ENCODE results near the gene ZKSCAN2. TPM values are rescaled to one million over a fixed set of nuclear protein-coding genes. Genes with fewer than 3 reads are reported as not detected.

ZKSCAN2 gene
- polyA plus RNA-seq, 2 of the 4 experiments (the other 2 are of a cell fraction) = 2.0 to 3.4 TPM

DNA sequence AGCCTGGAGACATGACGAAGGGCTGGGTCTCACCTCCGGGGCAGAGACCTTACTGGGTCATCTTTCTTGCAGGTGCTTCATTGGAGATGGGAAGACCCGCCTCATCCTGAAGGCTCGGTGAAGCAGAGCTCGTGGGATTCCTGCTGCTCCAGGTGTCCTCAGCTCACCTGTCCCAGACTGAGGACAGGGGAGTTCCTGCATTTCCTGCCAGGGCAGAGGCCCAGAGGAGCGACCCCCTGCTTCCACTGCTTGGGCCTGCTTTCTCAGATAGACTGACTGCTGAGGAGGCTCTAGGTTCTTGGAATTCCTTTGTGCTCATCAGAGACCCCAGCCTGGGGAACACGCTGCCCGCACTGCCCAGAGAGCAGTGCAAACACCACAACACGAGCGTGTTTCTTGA, 29.3 kb downstream of the ZKSCAN2 start (continued):
- no peak for TF ChIP-seq EHMT2 (IDR thresholded peaks at IDR 0.05; ENCODE audit: low read depth)

DNA sequence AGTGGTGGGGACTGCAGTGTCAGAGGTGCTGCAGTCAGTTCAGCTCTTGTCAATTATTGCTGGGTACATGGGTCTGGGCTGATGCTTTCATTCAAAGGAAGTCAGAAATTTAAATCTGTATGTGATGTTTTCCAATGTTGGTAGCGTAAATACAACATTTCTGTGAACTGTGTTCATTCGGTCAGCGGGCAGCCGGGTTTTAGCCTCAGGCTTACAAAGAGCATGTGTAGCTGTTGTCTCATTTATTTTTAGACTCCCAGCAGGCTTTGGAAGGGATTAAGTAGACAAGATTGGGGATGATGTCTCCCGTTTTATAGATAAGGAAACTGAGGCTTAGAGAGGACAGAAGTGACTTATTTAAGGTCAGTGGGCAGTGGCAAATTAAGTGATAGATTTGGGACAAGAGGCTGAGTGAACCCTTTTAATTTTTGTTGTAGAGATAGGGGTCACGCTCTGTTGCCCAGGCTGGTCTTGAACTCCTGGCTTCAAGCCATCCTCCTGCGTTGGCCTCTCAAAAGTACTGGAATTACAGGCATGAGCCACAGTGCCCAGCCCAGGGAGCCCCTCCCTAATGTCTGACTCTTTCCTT, 32.8 kb downstream of the ZKSCAN2 start:
- no peak for TF ChIP-seq KDM5A (IDR thresholded peaks at IDR 0.05)
- TF ChIP-seq, protein P1, sequence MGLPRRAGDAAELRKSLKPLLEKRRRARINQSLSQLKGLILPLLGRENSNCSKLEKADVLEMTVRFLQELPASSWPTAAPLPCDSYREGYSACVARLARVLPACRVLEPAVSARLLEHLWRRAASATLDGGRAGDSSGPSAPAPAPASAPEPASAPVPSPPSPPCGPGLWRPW (IDR thresholded peaks at IDR 0.05) = no peak
- no peak for TF ChIP-seq FOSB (CRISPR knock-in tag; IDR thresholded peaks at IDR 0.05)
- TF ChIP-seq SMC3 (IDR thresholded peaks at IDR 0.05) = no peak
- no peak for TF ChIP-seq POLR2AphosphoS2 (conservative IDR thresholded peaks at IDR 0.05; ENCODE audit: low read length)
- no peak for TF ChIP-seq ESRRA (IDR thresholded peaks at IDR 0.05; ENCODE audit: borderline replicate concordance, low read length)
- no peak for TF ChIP-seq RARB (CRISPR knock-in tag; IDR thresholded peaks at IDR 0.05)
- no peak for TF ChIP-seq PHF8 (IDR thresholded peaks at IDR 0.05; ENCODE audit: borderline replicate concordance, low read depth)
- TF ChIP-seq HOXB13 (CRISPR knock-in tag; IDR thresholded peaks at IDR 0.05; ENCODE audit: low read depth) = no peak
- no peak for TF ChIP-seq EHMT2 (IDR thresholded peaks at IDR 0.05; ENCODE audit: low read depth)
- no peak for TF ChIP-seq HDAC2 (IDR thresholded peaks at IDR 0.05)
- H3K9me3 ChIP-seq = no peaks in the 10 kb centered on the region
- ChIA-PET CTCF (interaction anchor here (0.6 to 3.8 kb wide), 43 partner anchors 8 to 1984 kb away, joined by 3 to 39 read pairs (median 4); partner anchors contain the start of genes AQP8 and LCMT1), POLR2A (interaction anchor here (0.7 kb wide), 1 partner anchor 665 kb away, joined by 3 read pairs; no protein-coding TSS in a partner anchor)
- ATAC-seq = no peak; a peak in 1 of 6 replicates
- H3K4me2 ChIP-seq = no peak overlapping the region
- no peak for DNase-seq (ENCODE audit: low read depth in 1 of 2, low spot score in 1 of 2)
- no peak overlapping the region for H3K4me3 ChIP-seq
- H3K4me1 ChIP-seq = no peaks in the 10 kb centered on the region
- FAIRE-seq = no peak
- 72% methylated on average over 7 of the region's 7 CpGs for WGBS (ENCODE audit: missing lambda C conversion rate)
- H3K27ac ChIP-seq = no peak overlapping the region

DNA sequence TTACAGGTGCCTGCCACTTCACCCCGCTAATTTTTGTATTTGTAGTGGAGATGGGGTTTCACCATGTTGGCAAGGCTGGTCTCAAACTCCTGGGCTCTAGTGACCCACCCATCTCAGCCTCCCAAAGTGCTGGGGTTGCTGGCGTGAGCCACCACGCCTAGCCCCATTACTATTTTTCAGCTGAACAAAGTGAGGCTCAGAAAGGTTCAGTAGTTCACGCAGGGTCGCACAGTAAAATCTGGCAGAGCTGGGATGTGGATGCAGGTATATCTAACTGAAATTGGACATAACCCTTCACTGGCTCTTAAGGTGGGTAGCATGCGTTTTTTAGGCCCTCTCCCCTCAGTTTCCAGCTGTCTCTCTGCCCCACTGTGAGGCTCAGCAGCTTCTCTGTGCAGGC, 33.7 kb downstream of the ZKSCAN2 start:
- POLR2A ChIA-PET = no interaction called here
- ATAC-seq = no peak
- no peak for FAIRE-seq
- H3K4me1 ChIP-seq = no peaks in the 10 kb centered on the region
- no peaks in the 10 kb centered on the region for H3K9me3 ChIP-seq
- CTCF ChIA-PET = interaction anchor here (0.6 to 3.8 kb wide), 12 partner anchors 7 to 1139 kb away, joined by 3 to 39 read pairs (median 4); partner anchors contain the start of gene AQP8
- no peak overlapping the region for H3K4me3 ChIP-seq
- H3K27ac ChIP-seq = no peak overlapping the region
- WGBS (ENCODE audit: missing lambda C conversion rate) = 76% methylated on average over 6 of the region's 6 CpGs
- TF ChIP-seq GATA3 (IDR thresholded peaks at IDR 0.05; ENCODE audit: borderline replicate concordance) (no peak), EP300 (IDR thresholded peaks at IDR 0.05) (no peak), MAZ (IDR thresholded peaks at IDR 0.05; ENCODE audit: borderline replicate concordance, low read depth, low read length) (no peak), FOSB (CRISPR knock-in tag; IDR thresholded peaks at IDR 0.05) (no peak), RNF2 (IDR thresholded peaks at IDR 0.05; ENCODE audit: borderline replicate concordance, low read depth) (no peak), SREBF2 (IDR thresholded peaks at IDR 0.05) (no peak), POLR2AphosphoS2 (conservative IDR thresholded peaks at IDR 0.05; ENCODE audit: low read length) (no peak), HOXA7 (CRISPR knock-in tag; IDR thresholded peaks at IDR 0.05) (no peak), RARB (CRISPR knock-in tag; IDR thresholded peaks at IDR 0.05) (no peak), CBX2 (IDR thresholded peaks at IDR 0.05; ENCODE audit: borderline replicate concordance, low read depth) (no peak), RAD21 (conservative IDR thresholded peaks at IDR 0.05 in 1 of 2, IDR thresholded peaks at IDR 0.05 in 1 of 2) (no peak), PHF8 (IDR thresholded peaks at IDR 0.05; ENCODE audit: borderline replicate concordance, low read depth) (no peak), FOXS1 (CRISPR knock-in tag; IDR thresholded peaks at IDR 0.05) (no peak), RCOR1 (IDR thresholded peaks at IDR 0.05; ENCODE audit: low read depth, low read length) (no peak), ZSCAN20 (CRISPR knock-in tag; IDR thresholded peaks at IDR 0.05) (no peak)
- TF ChIP-seq, protein P2, sequence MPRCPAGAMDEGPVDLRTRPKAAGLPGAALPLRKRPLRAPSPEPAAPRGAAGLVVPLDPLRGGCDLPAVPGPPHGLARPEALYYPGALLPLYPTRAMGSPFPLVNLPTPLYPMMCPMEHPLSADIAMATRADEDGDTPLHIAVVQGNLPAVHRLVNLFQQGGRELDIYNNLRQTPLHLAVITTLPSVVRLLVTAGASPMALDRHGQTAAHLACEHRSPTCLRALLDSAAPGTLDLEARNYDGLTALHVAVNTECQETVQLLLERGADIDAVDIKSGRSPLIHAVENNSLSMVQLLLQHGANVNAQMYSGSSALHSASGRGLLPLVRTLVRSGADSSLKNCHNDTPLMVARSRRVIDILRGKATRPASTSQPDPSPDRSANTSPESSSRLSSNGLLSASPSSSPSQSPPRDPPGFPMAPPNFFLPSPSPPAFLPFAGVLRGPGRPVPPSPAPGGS (IDR thresholded peaks at IDR 0.05) = no peak
- TF ChIP-seq, protein P3, sequence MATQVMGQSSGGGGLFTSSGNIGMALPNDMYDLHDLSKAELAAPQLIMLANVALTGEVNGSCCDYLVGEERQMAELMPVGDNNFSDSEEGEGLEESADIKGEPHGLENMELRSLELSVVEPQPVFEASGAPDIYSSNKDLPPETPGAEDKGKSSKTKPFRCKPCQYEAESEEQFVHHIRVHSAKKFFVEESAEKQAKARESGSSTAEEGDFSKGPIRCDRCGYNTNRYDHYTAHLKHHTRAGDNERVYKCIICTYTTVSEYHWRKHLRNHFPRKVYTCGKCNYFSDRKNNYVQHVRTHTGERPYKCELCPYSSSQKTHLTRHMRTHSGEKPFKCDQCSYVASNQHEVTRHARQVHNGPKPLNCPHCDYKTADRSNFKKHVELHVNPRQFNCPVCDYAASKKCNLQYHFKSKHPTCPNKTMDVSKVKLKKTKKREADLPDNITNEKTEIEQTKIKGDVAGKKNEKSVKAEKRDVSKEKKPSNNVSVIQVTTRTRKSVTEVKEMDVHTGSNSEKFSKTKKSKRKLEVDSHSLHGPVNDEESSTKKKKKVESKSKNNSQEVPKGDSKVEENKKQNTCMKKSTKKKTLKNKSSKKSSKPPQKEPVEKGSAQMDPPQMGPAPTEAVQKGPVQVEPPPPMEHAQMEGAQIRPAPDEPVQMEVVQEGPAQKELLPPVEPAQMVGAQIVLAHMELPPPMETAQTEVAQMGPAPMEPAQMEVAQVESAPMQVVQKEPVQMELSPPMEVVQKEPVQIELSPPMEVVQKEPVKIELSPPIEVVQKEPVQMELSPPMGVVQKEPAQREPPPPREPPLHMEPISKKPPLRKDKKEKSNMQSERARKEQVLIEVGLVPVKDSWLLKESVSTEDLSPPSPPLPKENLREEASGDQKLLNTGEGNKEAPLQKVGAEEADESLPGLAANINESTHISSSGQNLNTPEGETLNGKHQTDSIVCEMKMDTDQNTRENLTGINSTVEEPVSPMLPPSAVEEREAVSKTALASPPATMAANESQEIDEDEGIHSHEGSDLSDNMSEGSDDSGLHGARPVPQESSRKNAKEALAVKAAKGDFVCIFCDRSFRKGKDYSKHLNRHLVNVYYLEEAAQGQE (IDR thresholded peaks at IDR 0.05) = no peak
- TF ChIP-seq, protein P4, sequence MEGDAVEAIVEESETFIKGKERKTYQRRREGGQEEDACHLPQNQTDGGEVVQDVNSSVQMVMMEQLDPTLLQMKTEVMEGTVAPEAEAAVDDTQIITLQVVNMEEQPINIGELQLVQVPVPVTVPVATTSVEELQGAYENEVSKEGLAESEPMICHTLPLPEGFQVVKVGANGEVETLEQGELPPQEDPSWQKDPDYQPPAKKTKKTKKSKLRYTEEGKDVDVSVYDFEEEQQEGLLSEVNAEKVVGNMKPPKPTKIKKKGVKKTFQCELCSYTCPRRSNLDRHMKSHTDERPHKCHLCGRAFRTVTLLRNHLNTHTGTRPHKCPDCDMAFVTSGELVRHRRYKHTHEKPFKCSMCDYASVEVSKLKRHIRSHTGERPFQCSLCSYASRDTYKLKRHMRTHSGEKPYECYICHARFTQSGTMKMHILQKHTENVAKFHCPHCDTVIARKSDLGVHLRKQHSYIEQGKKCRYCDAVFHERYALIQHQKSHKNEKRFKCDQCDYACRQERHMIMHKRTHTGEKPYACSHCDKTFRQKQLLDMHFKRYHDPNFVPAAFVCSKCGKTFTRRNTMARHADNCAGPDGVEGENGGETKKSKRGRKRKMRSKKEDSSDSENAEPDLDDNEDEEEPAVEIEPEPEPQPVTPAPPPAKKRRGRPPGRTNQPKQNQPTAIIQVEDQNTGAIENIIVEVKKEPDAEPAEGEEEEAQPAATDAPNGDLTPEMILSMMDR (IDR thresholded peaks at IDR 0.05) = no peak
- no peak for DNase-seq (ENCODE audit: low read depth in 1 of 2, low spot score in 1 of 2)
- no peak overlapping the region for H3K4me2 ChIP-seq
